Measurements from ENCODE around the gene DIAPH1.
A peak's percentile ranks its signal among the peaks of the same experiment; 100 is the strongest.
"Not testable (repeated sequence)": the region's sequence is repeated elsewhere in the genome, so short reads cannot be mapped to it uniquely, and the experiment has no call there.

Gene DIAPH1

GRCh38 chr5:141613344-141613743, 5.5 kb downstream of the DIAPH1 start:
- H3K79me2 ChIP-seq (ENCODE audit: control insufficient read depth, low read length), result peaks cover 95% of the 10 kb centered on the region
- H3K27me3 ChIP-seq (ENCODE audit: control insufficient read depth, low read length), result no peaks in the 10 kb centered on the region
- H3K9me2 ChIP-seq (replicated peaks; ENCODE audit: control insufficient read depth, low read length), result no peaks in the 10 kb centered on the region
- peak overlapping the region; percentile 22; the same call in 1 of the 2 replicates for H3K4me2 ChIP-seq (ENCODE audit: low read length)
- peaks cover 7% of the 10 kb centered on the region; the same call in 1 of the 2 replicates for H3F3A ChIP-seq (ENCODE audit: control insufficient read depth, insufficient read depth)
- H3K27ac ChIP-seq (ENCODE audit: low read depth, low read length), result no peak overlapping the region
- no peak overlapping the region for H3K4me3 ChIP-seq (ENCODE audit: low read length)
- H3K4me1 ChIP-seq (ENCODE audit: control insufficient read depth, low read length), result peaks cover 61% of the 10 kb centered on the region
- no peaks in the 10 kb centered on the region for H3K9me3 ChIP-seq (ENCODE audit: control insufficient read depth, insufficient read depth, low read length)
- H3K36me3 ChIP-seq (ENCODE audit: control insufficient read depth, low read length), result peaks cover 23% of the 10 kb centered on the region
- peaks cover 7% of the 10 kb centered on the region; the same call in 1 of the 2 replicates for H4K20me1 ChIP-seq (ENCODE audit: control insufficient read depth, insufficient read depth, low read depth, low read length)
- TF ChIP-seq EZH2phosphoT487 (IDR thresholded peaks at IDR 0.05; ENCODE audit: borderline replicate concordance, low read length) (no peak), CTCF (IDR thresholded peaks at IDR 0.05; ENCODE audit: low read depth, low read length, poor library complexity, severe bottlenecking) (no peak)

- Histone ChIP-seq H3K9me2 (replicated peaks; ENCODE audit: control insufficient read depth, low read length) (no peaks in the 10 kb centered on the region), H3K79me2 (ENCODE audit: control insufficient read depth, low read length) (peaks cover 94% of the 10 kb centered on the region), H3K4me3 (ENCODE audit: low read length) (no peak overlapping the region), H3K27ac (ENCODE audit: low read depth, low read length) (no peak overlapping the region), H3K9me3 (ENCODE audit: control insufficient read depth, insufficient read depth, low read length) (no peaks in the 10 kb centered on the region), H3K4me2 (ENCODE audit: low read length) (no peak overlapping the region), H3K4me1 (ENCODE audit: control insufficient read depth, low read length) (peaks cover 64% of the 10 kb centered on the region), H3K36me3 (ENCODE audit: control insufficient read depth, low read length) (peaks cover 16% of the 10 kb centered on the region), H3F3A (ENCODE audit: control insufficient read depth, insufficient read depth) (peaks cover 8% of the 10 kb centered on the region), H4K20me1 (ENCODE audit: control insufficient read depth, insufficient read depth, low read depth, low read length) (peaks cover 15% of the 10 kb centered on the region; the same call in 1 of the 2 replicates), H3K27me3 (ENCODE audit: control insufficient read depth, low read length) (no peaks in the 10 kb centered on the region)
- no peak for TF ChIP-seq EZH2phosphoT487 (IDR thresholded peaks at IDR 0.05; ENCODE audit: borderline replicate concordance, low read length)
- TF ChIP-seq CTCF (IDR thresholded peaks at IDR 0.05; ENCODE audit: low read depth, low read length, poor library complexity, severe bottlenecking), result no peak
These were observed 7.5 kb downstream of the DIAPH1 start for GRCh38 chr5:141611289-141611688.

DNA sequence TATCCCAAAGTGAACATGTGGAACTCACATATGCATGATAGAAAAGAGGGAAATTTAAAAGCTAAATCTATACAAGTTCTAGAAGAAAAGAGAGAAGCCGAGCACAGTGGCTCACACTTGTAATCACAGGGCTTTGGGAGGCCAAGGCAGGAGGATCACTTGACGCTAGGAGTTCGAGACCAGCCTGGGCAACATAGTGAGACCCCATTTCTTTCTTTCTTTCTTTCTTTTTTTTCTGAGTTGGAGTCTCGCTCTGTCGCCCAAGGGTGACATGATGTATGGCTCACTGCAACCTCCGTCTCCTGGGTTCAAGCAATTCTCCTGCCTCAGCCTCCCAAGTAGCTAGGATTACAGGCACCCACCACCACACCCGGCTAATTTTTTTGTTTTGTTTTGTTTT, 8.9 kb downstream of the DIAPH1 start:
- H3K4me3 ChIP-seq (ENCODE audit: low read length); H3K27me3 ChIP-seq (ENCODE audit: control insufficient read depth, low read length); H3K36me3 ChIP-seq (ENCODE audit: control insufficient read depth, low read length); H3K27ac ChIP-seq (ENCODE audit: low read depth, low read length); H3K9me2 ChIP-seq (replicated peaks; ENCODE audit: control insufficient read depth, low read length); H3K4me2 ChIP-seq (ENCODE audit: low read length); H4K20me1 ChIP-seq (ENCODE audit: control insufficient read depth, insufficient read depth, low read depth, low read length); H3K9me3 ChIP-seq (ENCODE audit: control insufficient read depth, insufficient read depth, low read length): not testable (repeated sequence)
- H3K79me2 ChIP-seq (ENCODE audit: control insufficient read depth, low read length), result peaks cover 88% of the 10 kb centered on the region
- peaks cover 17% of the 10 kb centered on the region for H3F3A ChIP-seq (ENCODE audit: control insufficient read depth, insufficient read depth)
- H3K4me1 ChIP-seq (ENCODE audit: control insufficient read depth, low read length), result peaks cover 69% of the 10 kb centered on the region

DNA sequence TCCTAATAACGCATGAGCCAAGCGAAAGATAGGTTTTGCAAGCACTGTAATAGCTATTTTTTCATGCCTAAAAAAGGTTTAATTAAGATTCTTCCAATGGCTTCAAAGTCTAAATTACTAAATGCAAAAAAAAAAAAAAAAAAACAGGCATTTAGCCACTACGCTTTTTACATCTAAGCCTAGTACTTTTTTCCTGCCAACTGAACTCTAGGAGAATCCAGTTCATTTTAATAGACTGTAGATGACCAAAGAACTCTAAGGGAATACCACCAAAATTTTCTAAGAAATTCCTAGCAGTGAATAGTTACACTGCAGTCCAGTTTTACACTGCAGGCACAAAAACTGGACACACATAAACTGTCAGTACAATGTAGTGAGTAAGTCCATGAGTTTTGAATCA, 9.8 kb downstream of the DIAPH1 start:
- Histone ChIP-seq H3K79me2 (ENCODE audit: control insufficient read depth, low read length) (peaks cover 88% of the 10 kb centered on the region), H3K4me3 (ENCODE audit: low read length) (no peak overlapping the region), H3K27ac (ENCODE audit: low read depth, low read length) (no peak overlapping the region), H3K9me2 (replicated peaks; ENCODE audit: control insufficient read depth, low read length) (no peaks in the 10 kb centered on the region), H3K9me3 (ENCODE audit: control insufficient read depth, insufficient read depth, low read length) (no peaks in the 10 kb centered on the region), H3K27me3 (ENCODE audit: control insufficient read depth, low read length) (no peaks in the 10 kb centered on the region), H3F3A (ENCODE audit: control insufficient read depth, insufficient read depth) (peaks cover 17% of the 10 kb centered on the region), H3K4me2 (ENCODE audit: low read length) (no peak overlapping the region), H4K20me1 (ENCODE audit: control insufficient read depth, insufficient read depth, low read depth, low read length) (peaks cover 16% of the 10 kb centered on the region; the same call in 1 of the 2 replicates), H3K36me3 (ENCODE audit: control insufficient read depth, low read length) (peaks cover 9% of the 10 kb centered on the region), H3K4me1 (ENCODE audit: control insufficient read depth, low read length) (peaks cover 69% of the 10 kb centered on the region)
- no peak for TF ChIP-seq EZH2phosphoT487 (IDR thresholded peaks at IDR 0.05; ENCODE audit: borderline replicate concordance, low read length)
- TF ChIP-seq CTCF (IDR thresholded peaks at IDR 0.05; ENCODE audit: low read depth, low read length, poor library complexity, severe bottlenecking), result no peak

Data from DOHH2 (cell line).